ENCODE data around the gene PARD3. TPM values are rescaled to one million over a fixed set of nuclear protein-coding genes. Genes with fewer than 3 reads are reported as not detected.

Gene PARD3
- total and polyA plus RNA-seq, 12 donors: 17.0 to 93.8 (median 47.3) TPM

DNA sequence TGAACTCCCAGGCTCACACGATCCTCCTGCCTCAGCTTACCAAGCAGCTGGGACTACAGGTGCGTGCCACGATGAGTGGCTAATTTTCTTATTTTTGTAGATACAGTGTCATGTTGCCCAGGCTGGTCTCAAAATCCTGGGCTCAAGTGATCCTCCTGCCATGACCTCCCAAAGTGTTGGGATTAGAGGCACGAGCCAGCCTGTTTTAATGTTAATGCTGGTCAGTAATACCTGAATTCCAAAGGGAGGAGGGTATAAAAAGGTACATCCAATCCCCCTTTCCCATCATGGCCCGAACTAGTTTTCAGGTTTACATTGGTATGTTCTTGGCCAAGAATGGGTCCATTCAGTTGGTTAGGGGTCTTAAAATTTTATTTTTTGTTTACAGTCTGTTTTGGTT lies 329.1 kb downstream of the PARD3 start:
- Histone ChIP-seq H3K27ac (no peak overlapping the region), H3K4me3 (no peak overlapping the region), H3K36me3 (replicated peaks in 1 of 2) (no peaks in the 10 kb centered on the region), H3K9me3 (replicated peaks in 1 of 3) (no peaks in the 10 kb centered on the region), H3K4me1 (replicated peaks in 1 of 2) (peaks cover 0 to 4% of the 10 kb centered on the region in 2 donors), H3K27me3 (no peaks in the 10 kb centered on the region)
- 93 to 94% (median 93%) methylated on average over 5 of the region's 5 CpGs for WGBS, 4 donors
- DNase-seq: no peak
- intact Hi-C loops (cut with DNase I): no loop called here
- TF ChIP-seq, protein P1, sequence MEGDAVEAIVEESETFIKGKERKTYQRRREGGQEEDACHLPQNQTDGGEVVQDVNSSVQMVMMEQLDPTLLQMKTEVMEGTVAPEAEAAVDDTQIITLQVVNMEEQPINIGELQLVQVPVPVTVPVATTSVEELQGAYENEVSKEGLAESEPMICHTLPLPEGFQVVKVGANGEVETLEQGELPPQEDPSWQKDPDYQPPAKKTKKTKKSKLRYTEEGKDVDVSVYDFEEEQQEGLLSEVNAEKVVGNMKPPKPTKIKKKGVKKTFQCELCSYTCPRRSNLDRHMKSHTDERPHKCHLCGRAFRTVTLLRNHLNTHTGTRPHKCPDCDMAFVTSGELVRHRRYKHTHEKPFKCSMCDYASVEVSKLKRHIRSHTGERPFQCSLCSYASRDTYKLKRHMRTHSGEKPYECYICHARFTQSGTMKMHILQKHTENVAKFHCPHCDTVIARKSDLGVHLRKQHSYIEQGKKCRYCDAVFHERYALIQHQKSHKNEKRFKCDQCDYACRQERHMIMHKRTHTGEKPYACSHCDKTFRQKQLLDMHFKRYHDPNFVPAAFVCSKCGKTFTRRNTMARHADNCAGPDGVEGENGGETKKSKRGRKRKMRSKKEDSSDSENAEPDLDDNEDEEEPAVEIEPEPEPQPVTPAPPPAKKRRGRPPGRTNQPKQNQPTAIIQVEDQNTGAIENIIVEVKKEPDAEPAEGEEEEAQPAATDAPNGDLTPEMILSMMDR (IDR thresholded peaks at IDR 0.05): no peak
- no peak for TF ChIP-seq POLR2A (IDR thresholded peaks at IDR 0.05)

DNA sequence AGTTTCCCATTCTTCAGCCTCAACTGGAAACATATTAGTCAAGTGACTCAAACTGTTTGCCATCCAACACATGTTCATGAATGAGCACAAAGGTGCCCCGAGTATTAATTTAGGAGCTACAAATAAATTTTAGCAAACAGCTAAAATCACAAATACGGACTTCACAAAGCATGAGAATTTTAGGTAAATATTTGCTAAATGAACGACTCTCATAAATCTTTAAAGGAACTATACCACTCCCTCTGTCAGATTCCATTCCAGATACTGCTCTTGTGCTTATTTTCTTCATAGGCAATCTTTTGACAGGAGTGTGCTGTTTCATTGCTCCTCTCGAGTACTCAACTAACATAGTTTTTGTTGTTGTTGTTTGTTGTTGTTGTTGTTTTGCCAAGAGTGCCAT lies 330.9 kb downstream of the PARD3 start:
- intact Hi-C loops (cut with DNase I): no loop called here
- no peak overlapping the region for H3K4me3 ChIP-seq

DNA sequence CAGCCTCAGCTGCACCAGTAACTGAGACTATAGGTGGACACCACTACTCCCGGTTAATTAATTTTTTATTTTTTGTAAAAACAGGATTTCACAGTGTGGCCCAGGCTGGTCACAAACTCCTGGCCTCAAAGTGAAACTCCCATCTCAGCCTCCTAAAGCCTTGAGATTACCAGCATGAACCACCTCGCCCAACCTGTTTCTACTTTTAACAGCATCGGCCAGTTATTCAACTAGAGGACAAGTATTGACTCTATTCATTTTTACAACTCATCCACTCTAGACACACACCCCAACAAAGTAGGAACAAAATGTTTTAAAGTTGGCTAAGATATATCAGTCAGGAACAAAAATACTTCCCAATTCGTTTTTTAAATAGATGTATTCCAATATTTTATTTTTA lies 334.8 kb downstream of the PARD3 start:
- H3K27me3 ChIP-seq: no peaks in the 10 kb centered on the region
- H3K9me3 ChIP-seq (replicated peaks in 1 of 3): no peaks in the 10 kb centered on the region
- H3K36me3 ChIP-seq (replicated peaks in 1 of 2): no peaks in the 10 kb centered on the region
- 89 to 95% (median 91%) methylated on average over 4 of the region's 4 CpGs for WGBS, 4 donors
- intact Hi-C loops (cut with DNase I): no loop called here
- no peaks in the 10 kb centered on the region for H3K4me1 ChIP-seq (replicated peaks in 1 of 2)
- H3K27ac ChIP-seq: no peak overlapping the region
- H3K4me3 ChIP-seq: no peak overlapping the region
- DNase-seq: no peak
- TF ChIP-seq, protein P1 (IDR thresholded peaks at IDR 0.05): no peak
- no peak for TF ChIP-seq POLR2A (IDR thresholded peaks at IDR 0.05)

More for the DNA sequence above, 330.9 kb downstream of the PARD3 start:
- H3K9me3 ChIP-seq (replicated peaks in 1 of 3): no peaks in the 10 kb centered on the region
- TF ChIP-seq, protein P1 (IDR thresholded peaks at IDR 0.05): no peak
- no peak for TF ChIP-seq POLR2A (IDR thresholded peaks at IDR 0.05)
- DNase-seq: no peak
- no peaks in the 10 kb centered on the region for H3K27me3 ChIP-seq
- H3K36me3 ChIP-seq (replicated peaks in 1 of 2): no peaks in the 10 kb centered on the region
- no peak overlapping the region for H3K27ac ChIP-seq
- no peaks in the 10 kb centered on the region for H3K4me1 ChIP-seq (replicated peaks in 1 of 2)
- 91 to 94% (median 91%) methylated on average over 4 of the region's 4 CpGs for WGBS, 4 donors

DNA sequence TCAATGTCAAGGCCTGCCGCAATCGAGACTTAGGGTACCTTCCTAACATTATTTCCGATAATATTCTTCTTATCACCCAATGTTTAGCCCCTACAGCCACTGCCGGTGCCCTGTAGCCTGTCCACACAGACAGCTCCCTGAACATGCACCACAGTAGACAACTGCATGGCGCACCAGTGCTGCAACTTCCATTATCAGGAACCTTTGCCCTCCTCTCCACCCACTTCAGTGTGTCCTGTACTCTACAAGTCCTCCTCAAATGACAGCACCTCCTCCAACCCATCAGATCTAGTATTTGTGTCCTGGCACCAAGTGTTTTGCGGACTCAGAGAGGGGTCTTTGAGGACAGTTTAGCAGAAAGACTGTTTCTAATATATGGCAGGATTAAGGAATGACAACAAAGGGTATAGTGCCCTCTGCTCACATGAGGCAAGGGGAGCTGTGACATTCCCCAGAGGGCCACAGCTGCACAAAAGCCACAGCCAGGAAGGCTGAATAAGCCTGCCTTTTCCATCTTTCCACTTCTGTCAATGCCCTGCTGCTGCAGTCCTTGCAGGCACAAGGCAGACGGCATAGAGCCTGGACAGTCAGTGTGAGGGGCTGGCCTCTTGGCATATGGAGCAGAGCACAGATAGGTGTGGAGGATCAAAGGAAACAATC lies 335.4 kb downstream of the PARD3 start:
- TF ChIP-seq, protein P1 (IDR thresholded peaks at IDR 0.05): no peak
- no peak for TF ChIP-seq POLR2A (IDR thresholded peaks at IDR 0.05)
- DNase-seq: no peak
- H3K9me3 ChIP-seq (replicated peaks in 1 of 3): no peaks in the 10 kb centered on the region
- H3K4me1 ChIP-seq (replicated peaks in 1 of 2): no peaks in the 10 kb centered on the region
- H3K27ac ChIP-seq: no peak overlapping the region
- H3K27me3 ChIP-seq: no peaks in the 10 kb centered on the region
- H3K4me3 ChIP-seq: no peak overlapping the region
- WGBS, 4 donors: 87 to 93% (median 90%) methylated on average over 7 of the region's 7 CpGs
- intact Hi-C loops (cut with DNase I): no loop called here
- H3K36me3 ChIP-seq (replicated peaks in 1 of 2): no peaks in the 10 kb centered on the region
